ENCODE results near the gene ANKRD18A. TPM values are rescaled to one million over a fixed set of nuclear protein-coding genes. Genes with fewer than 3 reads are reported as not detected.
A peak's percentile ranks its signal among the peaks of the same experiment; 100 is the strongest.

ANKRD18A gene
- total and polyA plus RNA-seq, 4 donors, result 0.05 to 0.25 (median 0.23) TPM; not detected in 1

DNA sequence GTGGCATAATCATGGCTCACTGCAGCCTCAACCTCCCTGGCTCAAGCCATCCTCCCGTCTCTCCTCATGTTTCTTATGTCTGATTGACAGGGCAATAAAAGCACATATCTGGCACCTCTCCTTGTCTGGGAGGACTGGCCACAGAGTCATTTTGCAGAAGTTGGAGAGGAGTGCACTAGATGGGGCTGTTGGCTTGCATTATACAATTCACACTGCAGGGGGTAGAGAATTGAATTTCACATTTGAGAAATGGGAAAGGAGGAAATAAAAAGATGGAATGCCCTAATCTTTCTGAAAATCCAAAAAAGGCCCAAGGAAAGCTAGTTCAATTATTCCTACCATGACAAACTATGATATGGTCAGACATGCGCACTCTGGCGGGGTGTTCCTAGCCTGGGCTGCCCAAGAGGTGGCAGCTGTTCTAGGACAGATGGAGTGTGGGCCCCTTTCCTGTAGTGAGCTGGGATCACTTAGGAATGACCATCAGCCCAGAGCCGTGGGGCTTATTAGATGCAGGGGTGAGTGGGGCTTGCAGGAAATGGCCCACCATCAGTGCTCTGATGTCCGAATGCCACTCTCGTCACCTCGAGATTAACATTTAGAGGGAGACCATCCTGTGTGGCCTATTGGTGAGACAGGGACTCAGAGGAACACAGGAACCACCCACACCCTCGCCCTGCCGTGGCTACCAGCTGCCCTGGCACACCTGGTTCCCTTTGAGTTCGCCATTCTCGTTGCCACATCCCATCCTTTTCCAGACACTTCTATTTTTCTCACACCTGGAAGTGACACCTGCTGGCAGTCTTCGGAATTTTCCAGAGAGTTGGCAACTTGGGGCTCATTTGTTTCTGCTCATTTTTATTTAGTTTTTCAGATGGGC is 21.8 kb upstream of the ANKRD18A start:
- TF ChIP-seq JUND (IDR thresholded peaks at IDR 0.05) (no peak), TAF1 (conservative IDR thresholded peaks at IDR 0.05) (no peak), FOXA2 (IDR thresholded peaks at IDR 0.05) (no peak), SP1 (IDR thresholded peaks at IDR 0.05) (no peak), FOXA1 (IDR thresholded peaks at IDR 0.05) (no peak), HNF4A (conservative IDR thresholded peaks at IDR 0.05) (no peak), RAD21 (IDR thresholded peaks at IDR 0.05) (peak; percentile 66 to 81), YY1 (IDR thresholded peaks at IDR 0.05) (no peak), NR2F2 (IDR thresholded peaks at IDR 0.05) (no peak), EGR1 (IDR thresholded peaks at IDR 0.05; ENCODE audit: low read depth in 2 of 2) (no peak)
- TF ChIP-seq, protein P1, sequence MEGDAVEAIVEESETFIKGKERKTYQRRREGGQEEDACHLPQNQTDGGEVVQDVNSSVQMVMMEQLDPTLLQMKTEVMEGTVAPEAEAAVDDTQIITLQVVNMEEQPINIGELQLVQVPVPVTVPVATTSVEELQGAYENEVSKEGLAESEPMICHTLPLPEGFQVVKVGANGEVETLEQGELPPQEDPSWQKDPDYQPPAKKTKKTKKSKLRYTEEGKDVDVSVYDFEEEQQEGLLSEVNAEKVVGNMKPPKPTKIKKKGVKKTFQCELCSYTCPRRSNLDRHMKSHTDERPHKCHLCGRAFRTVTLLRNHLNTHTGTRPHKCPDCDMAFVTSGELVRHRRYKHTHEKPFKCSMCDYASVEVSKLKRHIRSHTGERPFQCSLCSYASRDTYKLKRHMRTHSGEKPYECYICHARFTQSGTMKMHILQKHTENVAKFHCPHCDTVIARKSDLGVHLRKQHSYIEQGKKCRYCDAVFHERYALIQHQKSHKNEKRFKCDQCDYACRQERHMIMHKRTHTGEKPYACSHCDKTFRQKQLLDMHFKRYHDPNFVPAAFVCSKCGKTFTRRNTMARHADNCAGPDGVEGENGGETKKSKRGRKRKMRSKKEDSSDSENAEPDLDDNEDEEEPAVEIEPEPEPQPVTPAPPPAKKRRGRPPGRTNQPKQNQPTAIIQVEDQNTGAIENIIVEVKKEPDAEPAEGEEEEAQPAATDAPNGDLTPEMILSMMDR (IDR thresholded peaks at IDR 0.05; ENCODE audit: low read depth, low read length, missing input control), result peak; percentile 42
- TF ChIP-seq, protein P2, sequence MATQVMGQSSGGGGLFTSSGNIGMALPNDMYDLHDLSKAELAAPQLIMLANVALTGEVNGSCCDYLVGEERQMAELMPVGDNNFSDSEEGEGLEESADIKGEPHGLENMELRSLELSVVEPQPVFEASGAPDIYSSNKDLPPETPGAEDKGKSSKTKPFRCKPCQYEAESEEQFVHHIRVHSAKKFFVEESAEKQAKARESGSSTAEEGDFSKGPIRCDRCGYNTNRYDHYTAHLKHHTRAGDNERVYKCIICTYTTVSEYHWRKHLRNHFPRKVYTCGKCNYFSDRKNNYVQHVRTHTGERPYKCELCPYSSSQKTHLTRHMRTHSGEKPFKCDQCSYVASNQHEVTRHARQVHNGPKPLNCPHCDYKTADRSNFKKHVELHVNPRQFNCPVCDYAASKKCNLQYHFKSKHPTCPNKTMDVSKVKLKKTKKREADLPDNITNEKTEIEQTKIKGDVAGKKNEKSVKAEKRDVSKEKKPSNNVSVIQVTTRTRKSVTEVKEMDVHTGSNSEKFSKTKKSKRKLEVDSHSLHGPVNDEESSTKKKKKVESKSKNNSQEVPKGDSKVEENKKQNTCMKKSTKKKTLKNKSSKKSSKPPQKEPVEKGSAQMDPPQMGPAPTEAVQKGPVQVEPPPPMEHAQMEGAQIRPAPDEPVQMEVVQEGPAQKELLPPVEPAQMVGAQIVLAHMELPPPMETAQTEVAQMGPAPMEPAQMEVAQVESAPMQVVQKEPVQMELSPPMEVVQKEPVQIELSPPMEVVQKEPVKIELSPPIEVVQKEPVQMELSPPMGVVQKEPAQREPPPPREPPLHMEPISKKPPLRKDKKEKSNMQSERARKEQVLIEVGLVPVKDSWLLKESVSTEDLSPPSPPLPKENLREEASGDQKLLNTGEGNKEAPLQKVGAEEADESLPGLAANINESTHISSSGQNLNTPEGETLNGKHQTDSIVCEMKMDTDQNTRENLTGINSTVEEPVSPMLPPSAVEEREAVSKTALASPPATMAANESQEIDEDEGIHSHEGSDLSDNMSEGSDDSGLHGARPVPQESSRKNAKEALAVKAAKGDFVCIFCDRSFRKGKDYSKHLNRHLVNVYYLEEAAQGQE (IDR thresholded peaks at IDR 0.05), result no peak
- TF ChIP-seq, protein P3, sequence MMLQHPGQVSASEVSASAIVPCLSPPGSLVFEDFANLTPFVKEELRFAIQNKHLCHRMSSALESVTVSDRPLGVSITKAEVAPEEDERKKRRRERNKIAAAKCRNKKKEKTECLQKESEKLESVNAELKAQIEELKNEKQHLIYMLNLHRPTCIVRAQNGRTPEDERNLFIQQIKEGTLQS (IDR thresholded peaks at IDR 0.05), result no peak
- TF ChIP-seq, protein P4, sequence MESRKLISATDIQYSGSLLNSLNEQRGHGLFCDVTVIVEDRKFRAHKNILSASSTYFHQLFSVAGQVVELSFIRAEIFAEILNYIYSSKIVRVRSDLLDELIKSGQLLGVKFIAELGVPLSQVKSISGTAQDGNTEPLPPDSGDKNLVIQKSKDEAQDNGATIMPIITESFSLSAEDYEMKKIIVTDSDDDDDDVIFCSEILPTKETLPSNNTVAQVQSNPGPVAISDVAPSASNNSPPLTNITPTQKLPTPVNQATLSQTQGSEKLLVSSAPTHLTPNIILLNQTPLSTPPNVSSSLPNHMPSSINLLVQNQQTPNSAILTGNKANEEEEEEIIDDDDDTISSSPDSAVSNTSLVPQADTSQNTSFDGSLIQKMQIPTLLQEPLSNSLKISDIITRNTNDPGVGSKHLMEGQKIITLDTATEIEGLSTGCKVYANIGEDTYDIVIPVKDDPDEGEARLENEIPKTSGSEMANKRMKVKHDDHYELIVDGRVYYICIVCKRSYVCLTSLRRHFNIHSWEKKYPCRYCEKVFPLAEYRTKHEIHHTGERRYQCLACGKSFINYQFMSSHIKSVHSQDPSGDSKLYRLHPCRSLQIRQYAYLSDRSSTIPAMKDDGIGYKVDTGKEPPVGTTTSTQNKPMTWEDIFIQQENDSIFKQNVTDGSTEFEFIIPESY (IDR thresholded peaks at IDR 0.05), result no peak
- 52% methylated on average over 12 of the region's 12 CpGs for WGBS
- no peak overlapping the region for H3K4me3 ChIP-seq (ENCODE audit: low read depth in 1 of 3, low read length in 3 of 3)
- H3K4me1 ChIP-seq (ENCODE audit: control insufficient read depth in 4 of 4, insufficient read depth in 4 of 4, low read length in 3 of 4), result no peaks in the 10 kb centered on the region
- no peak overlapping the region for H3K27ac ChIP-seq (ENCODE audit: low read depth in 1 of 2, low read length in 2 of 2)
- peaks cover 0 to 7% (median 0%) of the 10 kb centered on the region in 4 donors for H3K27me3 ChIP-seq (ENCODE audit: control insufficient read depth in 4 of 4, insufficient read depth in 4 of 4, low read length in 3 of 4)
- DNase-seq (ENCODE audit: low spot score), result no peak
- H3K9ac ChIP-seq (ENCODE audit: low read depth in 1 of 2, low read length in 2 of 2), result no peak overlapping the region
- H3K9me3 ChIP-seq (ENCODE audit: control insufficient read depth in 4 of 4, low read length in 3 of 4), result no peaks in the 10 kb centered on the region
- H3K36me3 ChIP-seq (ENCODE audit: control insufficient read depth in 4 of 4, insufficient read depth in 3 of 4, low read depth in 1 of 4, low read length in 3 of 4), result no peaks in the 10 kb centered on the region

DNA sequence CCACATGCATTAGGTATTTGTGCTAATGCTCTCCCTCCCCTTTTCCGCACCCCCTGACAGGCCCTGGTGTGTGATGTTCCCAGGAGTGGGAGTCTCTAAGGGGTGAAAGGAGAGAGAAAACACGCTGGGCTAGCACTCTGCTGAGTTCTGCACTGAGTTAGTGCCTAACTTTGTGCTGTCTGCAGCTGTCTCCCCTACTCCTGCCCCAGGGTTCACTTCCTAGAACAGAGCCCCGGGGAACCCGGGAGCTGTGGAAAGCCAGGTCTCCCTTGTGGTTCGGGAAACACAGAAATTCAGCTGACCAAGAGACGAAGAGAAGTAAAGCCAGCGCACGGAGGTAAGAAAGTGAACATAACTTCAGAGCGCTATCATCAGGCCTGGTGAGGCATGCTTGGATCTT is 20.7 kb upstream of the ANKRD18A start:
- Histone ChIP-seq H3K27ac (ENCODE audit: low read depth in 1 of 2, low read length in 2 of 2) (no peak overlapping the region), H3K27me3 (ENCODE audit: control insufficient read depth in 4 of 4, insufficient read depth in 4 of 4, low read length in 3 of 4) (peaks cover 0 to 9% (median 0%) of the 10 kb centered on the region in 4 donors), H3K4me1 (ENCODE audit: control insufficient read depth in 4 of 4, insufficient read depth in 4 of 4, low read length in 3 of 4) (no peaks in the 10 kb centered on the region), H3K4me3 (ENCODE audit: low read depth in 1 of 3, low read length in 3 of 3) (no peak overlapping the region), H3K9ac (ENCODE audit: low read depth in 1 of 2, low read length in 2 of 2) (no peak overlapping the region), H3K36me3 (ENCODE audit: control insufficient read depth in 4 of 4, insufficient read depth in 3 of 4, low read depth in 1 of 4, low read length in 3 of 4) (no peaks in the 10 kb centered on the region), H3K9me3 (ENCODE audit: control insufficient read depth in 4 of 4, low read length in 3 of 4) (no peaks in the 10 kb centered on the region)
- DNase-seq (ENCODE audit: low spot score), result no peak
- WGBS, result 84% methylated on average over 9 of the region's 9 CpGs
- TF ChIP-seq, protein P2 (IDR thresholded peaks at IDR 0.05), result no peak
- TF ChIP-seq TAF1 (conservative IDR thresholded peaks at IDR 0.05), result no peak
- TF ChIP-seq FOXA1 (IDR thresholded peaks at IDR 0.05), result no peak
- TF ChIP-seq RXRA (IDR thresholded peaks at IDR 0.05), result no peak
- TF ChIP-seq HNF4A (conservative IDR thresholded peaks at IDR 0.05), result no peak
- TF ChIP-seq YY1 (IDR thresholded peaks at IDR 0.05), result no peak
- no peak for TF ChIP-seq SP1 (IDR thresholded peaks at IDR 0.05)
- TF ChIP-seq JUND (IDR thresholded peaks at IDR 0.05), result no peak
- no peak for TF ChIP-seq RAD21 (IDR thresholded peaks at IDR 0.05)
- TF ChIP-seq, protein P5, sequence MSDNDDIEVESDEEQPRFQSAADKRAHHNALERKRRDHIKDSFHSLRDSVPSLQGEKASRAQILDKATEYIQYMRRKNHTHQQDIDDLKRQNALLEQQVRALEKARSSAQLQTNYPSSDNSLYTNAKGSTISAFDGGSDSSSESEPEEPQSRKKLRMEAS (IDR thresholded peaks at IDR 0.05), result no peak
- TF ChIP-seq, protein P4 (IDR thresholded peaks at IDR 0.05), result no peak
- no peak for TF ChIP-seq NR2F2 (IDR thresholded peaks at IDR 0.05)
